GM18867 (cell line): ENCODE data around the gene SND1.
A peak's percentile ranks its signal among the peaks of the same experiment; 100 is the strongest.

Source experiments
- ATAC-seq: cut with Tn5 transposase; IDR thresholded peaks from one replicate; pipeline ENCODE4 v1.9.1; 2021; ENCODE audit warnings: mild to moderate bottlenecking, moderate library complexity; ENCODE audit not compliant: unreplicated experiment

Gene SND1

GRCh38 chr7:128029405-128029995, 377.5 kb downstream of the SND1 start:
- ATAC-seq, result no peak

GRCh38 chr7:128030263-128030653, 378.3 kb downstream of the SND1 start:
- no peak for ATAC-seq

GRCh38 chr7:128030654-128031611, 378.9 kb downstream of the SND1 start, which contains the start of gene LRRC4:
LRRC4 (minus strand) TSS chr7:128031437; CDS start chr7:128030640, 797 bp downstream.
- ATAC-seq, result peak; percentile 58

GRCh38 chr7:128031901-128032604, 380.1 kb downstream of the SND1 start:
- peak; percentile 58 for ATAC-seq

GRCh38 chr7:128032605-128033235, 380.7 kb downstream of the SND1 start:
- ATAC-seq, result no peak

GRCh38 chr7:128033246-128033645, 381.3 kb downstream of the SND1 start:
- no peak for ATAC-seq

GRCh38 chr7:128034825-128035224, 382.8 kb downstream of the SND1 start:
- ATAC-seq, result no peak

- ATAC-seq, result no peak
Observed at GRCh38 chr7:128035712-128036111, 383.7 kb downstream of the SND1 start.

GRCh38 chr7:128036226-128036940, 384.4 kb downstream of the SND1 start:
- peak; percentile 51 for ATAC-seq

GRCh38 chr7:128037081-128037480, 385.1 kb downstream of the SND1 start:
- ATAC-seq, result no peak

- ATAC-seq, result no peak
Observed at GRCh38 chr7:128037880-128038619, 386.1 kb downstream of the SND1 start.

- no peak for ATAC-seq
Observed at GRCh38 chr7:128039544-128039953, 387.6 kb downstream of the SND1 start.

GRCh38 chr7:128040205-128040604, 388.2 kb downstream of the SND1 start:
- ATAC-seq, result no peak

- ATAC-seq, result no peak
Observed at GRCh38 chr7:128041203-128041602, 389.2 kb downstream of the SND1 start.

- no peak for ATAC-seq
Observed at GRCh38 chr7:128042012-128042411, 390.0 kb downstream of the SND1 start.

- ATAC-seq, result no peak
Observed at GRCh38 chr7:128044064-128044463, 392.1 kb downstream of the SND1 start.

- ATAC-seq, result no peak
Observed at GRCh38 chr7:128045158-128045557, 393.2 kb downstream of the SND1 start.

GRCh38 chr7:128045766-128046165, 393.8 kb downstream of the SND1 start:
- ATAC-seq, result no peak

GRCh38 chr7:128052404-128052803, 400.4 kb downstream of the SND1 start:
- no peak for ATAC-seq

- ATAC-seq, result no peak
Observed at GRCh38 chr7:128053023-128053422, 401.0 kb downstream of the SND1 start.
